GM12878 (cell line): ENCODE measurements around the gene MT1X. TPM values are rescaled to one million over a fixed set of nuclear protein-coding genes. Genes with fewer than 3 reads are reported as not detected.
A peak's percentile ranks its signal among the peaks of the same experiment; 100 is the strongest.
"Not testable (repeated sequence)": the region's sequence is repeated elsewhere in the genome, so short reads cannot be mapped to it uniquely, and the experiment has no call there.

Experiments used
- ATAC-seq: fragments of 200-7000 bp; cut with Tn5 transposase; 3 replicates; pipeline ENCODE4 v1.9.1; 2020; ENCODE audit warnings: mild to moderate bottlenecking, moderate library complexity
- BruUV-seq: library from RNA; stranded (reverse); fragments of 400-500 nt; replicated peaks from 2 replicates; lab custom pipeline; 2021; lab: Mats Ljungman, UMichigan
- CTCF ChIA-PET: fragments of 300-600 bp; sonication (Branson Sonifier 250); formaldehyde crosslinking; extraction: SDS; loops from one replicate; lab custom pipeline; 2021; ENCODE audit warnings: inconsistent platforms; lab: Yijun Ruan, JAX
- POLR2A ChIA-PET: fragments of 350-600 bp; formaldehyde crosslinking; extraction: SDS; loops from one replicate; lab custom pipeline; 2021; ENCODE audit warnings: inconsistent platforms; lab: Charles Lee
- RAD21 ChIA-PET: fragments of 300-600 bp; sonication (Branson Sonifier 250); formaldehyde crosslinking; loops from one replicate; lab custom pipeline; 2023; ENCODE audit warnings: antibody characterized with exemption; ENCODE audit not compliant: unreplicated experiment; lab: Charles Lee
- SMC1A ChIA-PET: fragments of 300-600 bp; sonication (Branson Sonifier 250); formaldehyde crosslinking; loops from one replicate; lab custom pipeline; 2023; ENCODE audit not compliant: unreplicated experiment, uncharacterized antibody; lab: Charles Lee
- DNase-seq: peaks from one replicate; pipeline ENCODE4 v3.0.0-alpha.2; 2011; ENCODE audit warnings: low read depth, low spot score
- FAIRE-seq: peaks from 3 replicates; lab custom pipeline; 2011; peaks lifted over from hg19 to GRCh38; lab: Jason Lieb, UNC
- H2AFZ ChIP-seq: 2 replicates; pipeline ENCODE4 v1.6.0; 2011; ENCODE audit warnings: low read depth, low read length, control low read depth; ENCODE audit not compliant: control insufficient read depth
- H3K27ac ChIP-seq: 2 replicates; pipeline ENCODE4 v1.5.1; 2011; ENCODE audit warnings: control low read depth; ENCODE audit not compliant: control insufficient read depth, insufficient read depth
- H3K27me3 ChIP-seq, 2 experiments: replicated peaks in 1 of 2; 2 replicates each; pipeline versions ENCODE4 v1.6.0 to v1.6.1; 2011; ENCODE audit warnings: low read length in 1 of 2; ENCODE audit not compliant: control insufficient read depth in 2 of 2, insufficient read depth in 2 of 2
- H3K36me3 ChIP-seq, 2 experiments: 2 replicates each; pipeline ENCODE4 v1.5.1; 2011; ENCODE audit warnings: low read length in 1 of 2; ENCODE audit not compliant: control insufficient read depth in 2 of 2, insufficient read depth in 2 of 2
- H3K4me1 ChIP-seq: 2 replicates; pipeline ENCODE4 v1.6.1; 2011; ENCODE audit warnings: mild to moderate bottlenecking, low read length, moderate library complexity, mixed read lengths; ENCODE audit not compliant: control insufficient read depth, insufficient read depth
- H3K4me2 ChIP-seq: 2 replicates; pipeline ENCODE4 v1.6.0; 2011; ENCODE audit warnings: control low read depth; ENCODE audit not compliant: control insufficient read depth, insufficient read depth
- H3K4me3 ChIP-seq: fragments of 200-600 bp; sonication (generic); 2 replicates; pipeline ENCODE4 v1.5.1; 2016
- H3K79me2 ChIP-seq: 2 replicates; pipeline ENCODE4 v1.6.0; 2011; ENCODE audit warnings: low read length; ENCODE audit not compliant: control insufficient read depth, insufficient read depth
- H3K9ac ChIP-seq: 2 replicates; pipeline ENCODE4 v1.8.0; 2011; ENCODE audit warnings: low read length, control low read depth, mixed read lengths; ENCODE audit not compliant: control insufficient read depth, insufficient read depth
- H3K9me3 ChIP-seq: replicated peaks from 3 replicates; pipeline ENCODE4 v1.5.1; 2011; ENCODE audit warnings: mild to moderate bottlenecking, low read length; ENCODE audit not compliant: control insufficient read depth, insufficient read depth
- H4K20me1 ChIP-seq: 2 replicates; pipeline ENCODE4 v1.6.0; 2011; ENCODE audit not compliant: control insufficient read depth, insufficient read depth
- CBFB ChIP-seq: IDR thresholded peaks from 2 replicates; pipeline ENCODE4 v1.6.1; 2016; ENCODE audit warnings: antibody characterized with exemption, low read depth
- DPF2 ChIP-seq: fragments of 450-650 bp; IDR thresholded peaks from 2 replicates; pipeline ENCODE4 v1.6.1; 2017; ENCODE audit warnings: mild to moderate bottlenecking
- IRF3 ChIP-seq: fragments of 450-650 bp; IDR thresholded peaks from 2 replicates; pipeline ENCODE4 v1.6.1; 2014; ENCODE audit warnings: mild to moderate bottlenecking
- KDM1A ChIP-seq: fragments of 200-600 bp; sonication (generic); IDR thresholded peaks from 2 replicates; pipeline ENCODE4 v1.6.1; 2016; ENCODE audit warnings: borderline replicate concordance
- NR2F1 ChIP-seq: fragments of 450-650 bp; conservative IDR thresholded peaks from 2 replicates; pipeline ENCODE4 v1.6.1; 2017; ENCODE audit warnings: mild to moderate bottlenecking
- POU2F2 ChIP-seq: IDR thresholded peaks from 3 replicates; pipeline ENCODE4 v1.6.1; 2011; ENCODE audit warnings: low read depth, mild to moderate bottlenecking, low read length, borderline replicate concordance
- RELA ChIP-seq: fragments of 450-650 bp; IDR thresholded peaks from 2 replicates; pipeline ENCODE4 v1.8.0; 2014; ENCODE audit warnings: borderline replicate concordance; ENCODE audit not compliant: partially characterized antibody
- SREBF2 ChIP-seq: IDR thresholded peaks from 2 replicates; pipeline ENCODE4 v1.6.1; 2012; ENCODE audit warnings: mild to moderate bottlenecking, low read length
- ZBTB11 ChIP-seq: fragments of 450-650 bp; formaldehyde crosslinking; IDR thresholded peaks from 2 replicates; pipeline ENCODE4 v1.5.0; 2022; ENCODE audit warnings: mild to moderate bottlenecking, missing genetic modification characterization
- WGBS: methylation state at CpG from one replicate; pipeline ENCODE4 v1.1.6; 2016; ENCODE audit warnings: low lambda C conversion rate; ENCODE audit not compliant: insufficient replicate concordance, insufficient coverage; ENCODE audit errors: missing lambda C conversion rate; 5-methylcytosine and 5-hydroxymethylcytosine counted together
- in situ Hi-C: fragments of 300-500 bp; cut with MboI; formaldehyde crosslinking; loops from 9 replicates; pipeline ENCODE4 v1.14.3; 2018; ENCODE audit warnings: mixed read lengths
- intact Hi-C: fragments of 100-400 bp; cut with micrococcal nuclease; formaldehyde crosslinking; loops from one replicate; pipeline ENCODE4 v1.14.2; 2022; ENCODE audit not compliant: unreplicated experiment
- polyA plus RNA-seq, 11 experiments: library from polyadenylated mRNA; depleted of rRNA in 4 of 11; unstranded in 6 of 11; stranded (reverse) in 5 of 11; fragments of >200 nt; fragmentation: Nextera tagmentation in 4 of 11; fragmentation: Illumina TruSeq in 1 of 11; extraction: Ambion mirVana in 4 of 11; extraction: Trizol in 1 of 11; gene quantifications; 1 replicate in 1 of 11; 2 replicates in 10 of 11; pipeline versions ENCODE4 v1.2.1 to v1.2.3, GENCODE V29; 2011 to 2016; ENCODE audit warnings: inconsistent platforms in 2 of 11, missing spikeins in 2 of 11, low read depth in 1 of 11
- total RNA-seq, 4 experiments: library from RNA; depleted of rRNA in 3 of 4; stranded (reverse); fragments of >200 nt in 3 of 4; fragmentation: Illumina TruSeq in 1 of 4; extraction: Trizol in 1 of 4; gene quantifications; 2 replicates each; pipeline versions ENCODE4 v1.2.1 to v1.2.3, GENCODE V29; 2013 to 2021
- TF ChIP-seq, protein P1 (sequence below): fragments of 450-650 bp; conservative IDR thresholded peaks from 2 replicates; pipeline ENCODE4 v1.6.1; 2017; ENCODE audit warnings: mild to moderate bottlenecking, moderate library complexity

MT1X gene
- total and polyA plus RNA-seq, 10 of the 15 experiments (the other 5 are each of a cell fraction or from before 2014, with no cell fraction given) = 5.8 to 65.6 (median 15.4) TPM

GRCh38 chr16:56717532-56717931, 35.3 kb downstream of the MT1X start:
- H3K27me3 ChIP-seq, POLR2A ChIA-PET, H3K79me2 ChIP-seq, H3K4me3 ChIP-seq, H3K36me3 ChIP-seq, FAIRE-seq, DNase-seq, H3K9ac ChIP-seq, BruUV-seq, H3K4me2 ChIP-seq, H3K4me1 ChIP-seq, H3K27ac ChIP-seq, in situ Hi-C loops, intact Hi-C loops, ATAC-seq, H3K9me3 ChIP-seq, H2AFZ ChIP-seq, H4K20me1 ChIP-seq: not testable (repeated sequence)
- ChIA-PET SMC1A (interaction anchor here (1.3 to 3.8 kb wide), 3 partner anchors 10 to 20 kb away, joined by 5 to 19 read pairs (median 8); no protein-coding TSS in a partner anchor), RAD21 (interaction anchor here (1.3 kb wide), 1 partner anchor 11 kb away, joined by 4 read pairs; no protein-coding TSS in a partner anchor), CTCF (interaction anchor here (0.8 to 4.7 kb wide), 3 partner anchors 15 to 141 kb away, joined by 3 to 45 read pairs (median 5); no protein-coding TSS in a partner anchor)
- WGBS = 0% methylated on average over 2 of the region's 2 CpGs
- TF ChIP-seq NR2F1 = peak; percentile 49; the same call in 1 of the 2 replicates

DNA sequence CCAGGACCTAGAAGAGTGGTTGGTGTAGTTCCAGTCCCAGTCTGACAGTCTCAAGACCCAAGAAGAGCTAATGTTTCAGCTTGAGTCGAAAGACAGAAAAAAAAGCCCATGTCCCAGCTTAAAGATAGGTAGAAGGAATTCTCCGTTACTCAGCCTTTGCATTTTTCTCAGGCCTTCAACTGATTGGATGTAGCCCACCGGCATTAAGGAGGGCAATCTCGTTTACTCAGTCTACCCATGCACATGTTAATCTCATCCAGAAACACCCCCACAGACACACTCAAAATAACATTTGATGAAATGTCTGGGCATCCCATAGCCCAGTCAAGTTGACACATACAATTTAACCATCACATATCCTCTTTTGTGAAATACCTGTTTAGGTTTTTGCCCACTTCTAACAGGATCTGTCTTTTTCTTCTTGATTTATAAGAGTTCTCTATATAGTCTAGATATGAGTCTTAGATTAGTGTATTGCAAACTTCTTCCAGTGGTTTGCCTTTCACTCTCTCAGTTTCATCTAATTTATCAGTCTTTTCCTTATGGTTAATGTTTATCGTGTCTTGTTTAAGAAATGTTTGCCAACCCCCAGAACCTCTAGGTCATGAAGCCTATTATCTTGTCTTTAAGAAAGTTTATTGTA, 40.1 kb downstream of the MT1X start:
- 56% methylated on average over 5 of the region's 5 CpGs for WGBS
- TF ChIP-seq ZBTB11 (CRISPR knock-in tag) = no peak
- TF ChIP-seq CBFB = no peak
- no peak for TF ChIP-seq RELA
- TF ChIP-seq, protein P1, sequence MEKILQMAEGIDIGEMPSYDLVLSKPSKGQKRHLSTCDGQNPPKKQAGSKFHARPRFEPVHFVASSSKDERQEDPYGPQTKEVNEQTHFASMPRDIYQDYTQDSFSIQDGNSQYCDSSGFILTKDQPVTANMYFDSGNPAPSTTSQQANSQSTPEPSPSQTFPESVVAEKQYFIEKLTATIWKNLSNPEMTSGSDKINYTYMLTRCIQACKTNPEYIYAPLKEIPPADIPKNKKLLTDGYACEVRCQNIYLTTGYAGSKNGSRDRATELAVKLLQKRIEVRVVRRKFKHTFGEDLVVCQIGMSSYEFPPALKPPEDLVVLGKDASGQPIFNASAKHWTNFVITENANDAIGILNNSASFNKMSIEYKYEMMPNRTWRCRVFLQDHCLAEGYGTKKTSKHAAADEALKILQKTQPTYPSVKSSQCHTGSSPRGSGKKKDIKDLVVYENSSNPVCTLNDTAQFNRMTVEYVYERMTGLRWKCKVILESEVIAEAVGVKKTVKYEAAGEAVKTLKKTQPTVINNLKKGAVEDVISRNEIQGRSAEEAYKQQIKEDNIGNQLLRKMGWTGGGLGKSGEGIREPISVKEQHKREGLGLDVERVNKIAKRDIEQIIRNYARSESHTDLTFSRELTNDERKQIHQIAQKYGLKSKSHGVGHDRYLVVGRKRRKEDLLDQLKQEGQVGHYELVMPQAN = no peak
- no peak for TF ChIP-seq KDM1A
- TF ChIP-seq IRF3 = no peak
- no peak for TF ChIP-seq POU2F2
- TF ChIP-seq SREBF2 = no peak
- TF ChIP-seq DPF2 = no peak

More for the DNA sequence above, 40.1 kb downstream of the MT1X start:
- CTCF ChIA-PET = interaction anchor here (1.9 kb wide), 1 partner anchor 20 kb away, joined by 4 read pairs; no protein-coding TSS in a partner anchor
- H3K27ac ChIP-seq = no peak overlapping the region
- intact Hi-C loops (no loop called here), in situ Hi-C loops (no loop called here)
- ATAC-seq = no peak
- H3K9me3 ChIP-seq = no peaks in the 10 kb centered on the region
- no peak overlapping the region for H3K4me2 ChIP-seq
- H4K20me1 ChIP-seq = no peaks in the 10 kb centered on the region
- FAIRE-seq = no peak
- RAD21 ChIA-PET = interaction anchor here (0.7 kb wide), 1 partner anchor 20 kb away, joined by 3 read pairs; no protein-coding TSS in a partner anchor
- H3K79me2 ChIP-seq = no peaks in the 10 kb centered on the region
- H3K4me3 ChIP-seq = no peak overlapping the region
- no peaks in the 10 kb centered on the region for H3K27me3 ChIP-seq
- H2AFZ ChIP-seq = no peak overlapping the region
- SMC1A ChIA-PET = no interaction called here
- POLR2A ChIA-PET = no interaction called here
- BruUV-seq = no TSS peak
- no peaks in the 10 kb centered on the region for H3K36me3 ChIP-seq
- H3K4me1 ChIP-seq = no peaks in the 10 kb centered on the region; the same call in 1 of the 2 replicates
- H3K9ac ChIP-seq = no peak overlapping the region
- no peak for DNase-seq
